Panc1 (cell line): ENCODE results near the gene PARVB.

ENCODE experiments used
- CTCF ChIP-seq: fragments of 450-650 bp; IDR thresholded peaks from 2 replicates; pipeline ENCODE4 v1.5.1; 2017; ENCODE audit warnings: mild to moderate bottlenecking
- POLR2AphosphoS5 ChIP-seq: IDR thresholded peaks from 2 replicates; pipeline ENCODE4 v1.6.1; 2012; ENCODE audit warnings: mild to moderate bottlenecking, low read depth, low read length, moderate library complexity
- REST ChIP-seq, 2 experiments: IDR thresholded peaks; 2 replicates each; pipeline ENCODE4 v1.6.1; 2011 to 2012; ENCODE audit warnings: low read depth in 2 of 2, control low read depth in 1 of 2, low read length in 1 of 2, mild to moderate bottlenecking in 1 of 2, moderate library complexity in 1 of 2; ENCODE audit not compliant: insufficient read depth in 1 of 2
- SIN3A ChIP-seq: IDR thresholded peaks from 2 replicates; pipeline ENCODE4 v1.6.1; 2012; ENCODE audit warnings: low read depth, mild to moderate bottlenecking, low read length, moderate library complexity, borderline replicate concordance; ENCODE audit not compliant: insufficient read depth
- TCF7L2 ChIP-seq: IDR thresholded peaks from 2 replicates; pipeline ENCODE4 v1.6.1; 2011; ENCODE audit warnings: mild to moderate bottlenecking, low read depth, low read length, inconsistent platforms

GRCh38 chr22:44220727-44221680 is 196.9 kb downstream of the PARVB start:
- TF ChIP-seq CTCF, result no peak
- TF ChIP-seq SIN3A, result no peak
- no peak for TF ChIP-seq POLR2AphosphoS5
- TF ChIP-seq TCF7L2, result no peak
- TF ChIP-seq REST (IDR thresholded peaks at IDR 0.05; ENCODE audit: insufficient read depth in 1 of 2, low read depth in 2 of 2, low read length in 1 of 2), result no peak
